ENCODE data around the gene RAB27A. TPM values are rescaled to one million over a fixed set of nuclear protein-coding genes. Genes with fewer than 3 reads are reported as not detected.

The RAB27A gene
- total and polyA plus RNA-seq, 2 donors (not counting 3 experiments of a cell fraction or from before 2014, with no cell fraction given): 7.3 to 30.9 TPM

DNA sequence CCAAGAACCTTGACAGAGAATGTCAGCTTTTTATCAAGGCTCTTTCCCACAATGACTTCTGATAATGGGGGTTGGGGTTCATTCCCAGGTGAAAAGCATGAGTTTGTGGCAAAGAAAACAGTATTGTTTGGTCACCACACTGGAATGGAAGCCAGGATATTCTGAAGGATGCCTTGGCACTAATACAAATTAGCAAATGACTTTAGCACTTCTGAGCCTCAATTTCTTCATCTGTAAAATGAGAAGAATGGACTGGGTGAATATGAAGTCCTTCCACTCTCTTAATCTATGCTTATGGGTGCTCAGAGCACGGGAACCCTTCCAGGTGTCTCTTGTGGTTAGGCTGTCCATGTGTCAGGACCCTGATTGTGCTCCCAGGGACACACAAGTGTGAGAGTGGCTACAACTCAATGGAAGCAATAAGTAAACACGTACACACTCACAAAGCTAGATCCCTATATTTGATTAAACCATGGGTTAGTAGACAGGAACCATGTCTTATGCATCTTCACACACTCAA, 21.4 kb downstream of the RAB27A start:
- FAIRE-seq (no peak), DNase-seq (ENCODE audit: low read depth, low spot score) (no peak)
- H3K79me2 ChIP-seq (ENCODE audit: control insufficient read depth, insufficient read depth, low read length): no peaks in the 10 kb centered on the region
- H2AFZ ChIP-seq (ENCODE audit: low read depth, low read length): no peak overlapping the region
- POLR2A ChIA-PET: no interaction called here
- no peaks in the 10 kb centered on the region for H3K9me1 ChIP-seq (replicated peaks; ENCODE audit: control insufficient read depth, extremely low read depth, insufficient read depth, low read length)
- no peak overlapping the region for H3K9ac ChIP-seq (replicated peaks; ENCODE audit: extremely low read depth, insufficient read depth, low read length)
- CTCF ChIA-PET: interaction anchor here (1.1 to 2.4 kb wide), 4 partner anchors 21 to 167 kb away, joined by 3 to 11 read pairs (median 5); no protein-coding TSS in a partner anchor
- intact Hi-C loops (cut with micrococcal nuclease): no loop called here
- H3K36me3 ChIP-seq (ENCODE audit: control insufficient read depth in 2 of 2, extremely low read depth in 1 of 2, insufficient read depth in 2 of 2, low read length in 2 of 2): no peaks in the 10 kb centered on the region
- BruUV-seq (replicated peaks): no TSS peak
- peaks cover 15% of the 10 kb centered on the region for H3K4me1 ChIP-seq (ENCODE audit: control insufficient read depth, extremely low read depth, insufficient read depth, low read length)
- no peaks in the 10 kb centered on the region for H4K20me1 ChIP-seq (replicated peaks; ENCODE audit: control insufficient read depth, extremely low read depth, insufficient read depth, low read length)
- dilution Hi-C loops (cut with MboI; ENCODE audit: extremely low pct_ligation_motif_present, low sequenced_read_pairs): no loop called here
- H3K27ac ChIP-seq (ENCODE audit: insufficient read depth, low read depth, low read length): no peak overlapping the region
- H3K27me3 ChIP-seq (ENCODE audit: control insufficient read depth in 2 of 2, insufficient read depth in 2 of 2, low read length in 2 of 2): no peaks in the 10 kb centered on the region
- peak overlapping the region; percentile 26 for H3K4me2 ChIP-seq (ENCODE audit: insufficient read depth, low read length)
- TF ChIP-seq CTCF (IDR thresholded peaks at IDR 0.05; ENCODE audit: extremely low read depth in 1 of 2, insufficient read depth in 1 of 2, low read depth in 1 of 2, low read length in 2 of 2): no peak
- no peak for TF ChIP-seq GATA2 (IDR thresholded peaks at IDR 0.05; ENCODE audit: insufficient read depth, insufficient read length, low read depth, low read length)
- TF ChIP-seq POLR2AphosphoS5 (IDR thresholded peaks at IDR 0.05; ENCODE audit: insufficient read depth, low read depth, low read length): no peak
- no peak for TF ChIP-seq MYC (IDR thresholded peaks at IDR 0.05; ENCODE audit: low read depth, low read length)
- no peak for TF ChIP-seq FOS (IDR thresholded peaks at IDR 0.05; ENCODE audit: borderline replicate concordance, insufficient read depth, low read length)
- TF ChIP-seq JUN (IDR thresholded peaks at IDR 0.05; ENCODE audit: borderline replicate concordance, insufficient read depth, insufficient read length, low read depth): no peak
- no peak for TF ChIP-seq EZH2 (IDR thresholded peaks at IDR 0.05; ENCODE audit: borderline replicate concordance, low read depth, low read length, severe bottlenecking)
- TF ChIP-seq MAX (IDR thresholded peaks at IDR 0.05; ENCODE audit: insufficient read depth, insufficient read length): no peak
- TF ChIP-seq POLR2A (IDR thresholded peaks at IDR 0.05; ENCODE audit: low read depth, low read length): no peak
- H3K4me3 ChIP-seq (replicated peaks in 1 of 3; ENCODE audit: insufficient read depth in 1 of 3, low read depth in 1 of 3, low read length in 3 of 3): no peak overlapping the region
- no peaks in the 10 kb centered on the region for H3K9me3 ChIP-seq (replicated peaks; ENCODE audit: control insufficient read depth, insufficient read depth, low read length)
